Type B pancreatic cell (in vitro differentiated cells): ENCODE data around the gene GRIPAP1. TPM values are rescaled to one million over a fixed set of nuclear protein-coding genes. Genes with fewer than 3 reads are reported as not detected.

Experiments
- DNase-seq: peaks from one replicate; pipeline ENCODE4 v3.0.0; 2021; ENCODE audit warnings: mixed read lengths; ENCODE audit not compliant: unreplicated experiment; ENCODE audit errors: extremely low spot score
- H3K27ac Mint-ChIP-seq: 2 replicates; pipeline ENCODE4 v1.8.0; 2021; ENCODE audit warnings: mild to moderate bottlenecking, mixed read lengths
- H3K27me3 Mint-ChIP-seq: 2 replicates; pipeline ENCODE4 v1.8.0; 2021; ENCODE audit warnings: mixed read lengths
- H3K36me3 Mint-ChIP-seq: 2 replicates; pipeline ENCODE4 v1.8.0; 2021; ENCODE audit warnings: mixed read lengths
- H3K4me1 Mint-ChIP-seq: one replicate; pipeline ENCODE4 v1.8.0; 2021; ENCODE audit warnings: mixed read lengths; ENCODE audit not compliant: unreplicated experiment
- H3K4me3 Mint-ChIP-seq: 2 replicates; pipeline ENCODE4 v1.8.0; 2021; ENCODE audit warnings: mild to moderate bottlenecking, mixed read lengths
- H3K9me3 Mint-ChIP-seq: 2 replicates; pipeline ENCODE4 v1.8.0; 2021; ENCODE audit warnings: mixed read lengths
- CTCF ChIP-seq: fragments of 200-600 bp; sonication (generic); conservative IDR thresholded peaks from 2 replicates; pipeline ENCODE4 v1.5.0; 2021; ENCODE audit warnings: antibody characterized with exemption, mild to moderate bottlenecking
- total RNA-seq: library from RNA; stranded (reverse); gene quantifications from 2 replicates; pipeline ENCODE4 v1.2.1, GENCODE V29; 2021; ENCODE audit warnings: low replicate concordance

The GRIPAP1 gene
- total RNA-seq, 1 donor from 2014 or later = 43.3 TPM

GRCh38 chrX:48957477-48957826 is 44.6 kb downstream of the GRIPAP1 start, which contains the start of gene OTUD5:
Gene OTUD5 (minus strand): TSS chrX:48957607. CDS start chrX:48957570, 37 bp downstream.
- no peaks in the 10 kb centered on the region for H3K4me1 Mint-ChIP-seq
- DNase-seq = no peak
- no peak for TF ChIP-seq CTCF
- peak within 1 kb of the TSS; percentile 100 for H3K4me3 Mint-ChIP-seq
- H3K36me3 Mint-ChIP-seq = peaks cover 7% of the 10 kb centered on the region
- no peaks in the 10 kb centered on the region for H3K27me3 Mint-ChIP-seq
- peak within 1 kb of the TSS; percentile 100 for H3K27ac Mint-ChIP-seq
- H3K9me3 Mint-ChIP-seq = no peaks in the 10 kb centered on the region

GRCh38 chrX:48956728-48957414 is 45.2 kb downstream of the GRIPAP1 start:
- no peak for TF ChIP-seq CTCF
- H3K9me3 Mint-ChIP-seq = no peaks in the 10 kb centered on the region
- H3K27ac Mint-ChIP-seq = peak overlapping the region; percentile 88
- no peaks in the 10 kb centered on the region for H3K27me3 Mint-ChIP-seq
- no peak for DNase-seq
- H3K36me3 Mint-ChIP-seq = peaks cover 7% of the 10 kb centered on the region
- H3K4me3 Mint-ChIP-seq = peak overlapping the region; percentile 86
- no peaks in the 10 kb centered on the region for H3K4me1 Mint-ChIP-seq

DNA sequence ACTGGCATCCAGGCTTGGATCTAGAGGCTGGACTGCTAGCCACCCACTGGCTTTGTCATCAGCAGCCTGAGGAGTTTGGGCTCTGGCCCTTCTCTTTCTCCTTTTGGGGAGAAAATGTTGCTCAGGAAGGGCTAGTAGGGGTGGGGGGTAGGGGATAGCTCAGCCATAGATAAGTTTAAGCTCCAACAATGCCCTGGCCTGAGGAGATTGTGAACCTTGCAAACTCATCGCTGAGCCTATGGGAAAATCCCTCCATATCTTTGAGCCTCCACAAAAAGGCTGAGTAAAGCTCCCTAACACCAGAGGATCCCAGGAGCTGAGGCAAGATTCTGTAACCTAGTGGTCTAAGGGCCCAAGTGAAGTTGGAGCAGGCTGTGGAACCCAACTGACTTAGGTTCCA is 53.5 kb downstream of the GRIPAP1 start:
- H3K27ac Mint-ChIP-seq = no peak overlapping the region
- DNase-seq = no peak
- no peak overlapping the region for H3K4me3 Mint-ChIP-seq
- no peaks in the 10 kb centered on the region for H3K36me3 Mint-ChIP-seq
- H3K9me3 Mint-ChIP-seq = no peaks in the 10 kb centered on the region
- no peak for TF ChIP-seq CTCF
- H3K4me1 Mint-ChIP-seq = no peaks in the 10 kb centered on the region
- no peaks in the 10 kb centered on the region for H3K27me3 Mint-ChIP-seq

- H3K4me3 Mint-ChIP-seq = no peak overlapping the region
- no peaks in the 10 kb centered on the region for H3K9me3 Mint-ChIP-seq
- H3K27me3 Mint-ChIP-seq = no peaks in the 10 kb centered on the region
- TF ChIP-seq CTCF = peak; percentile 80
- peak overlapping the region; percentile 12 for H3K27ac Mint-ChIP-seq
- DNase-seq = no peak
- no peaks in the 10 kb centered on the region for H3K4me1 Mint-ChIP-seq
- H3K36me3 Mint-ChIP-seq = peaks cover 6% of the 10 kb centered on the region
Measured at GRCh38 chrX:48945517-48946348, 56.3 kb downstream of the GRIPAP1 start.

DNA sequence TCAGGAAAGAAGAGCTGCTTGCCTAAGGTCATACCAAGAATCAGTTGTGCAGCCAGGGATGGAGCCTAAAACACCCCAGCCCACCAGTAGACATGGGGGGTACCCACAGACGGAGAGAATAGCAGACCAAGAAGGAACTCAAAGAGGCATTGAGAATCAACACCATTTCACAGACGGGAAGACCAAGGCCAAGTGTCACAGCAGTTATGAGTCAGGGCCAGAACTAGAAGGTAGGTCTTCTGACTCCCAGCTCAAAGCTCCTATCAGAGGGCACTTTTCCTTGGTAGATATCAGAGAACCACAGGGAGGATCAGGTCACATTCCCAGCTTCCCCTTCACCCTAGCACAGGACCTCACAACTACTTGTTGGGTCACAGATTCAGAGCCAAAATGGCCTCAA is 59.2 kb downstream of the GRIPAP1 start:
- H3K27me3 Mint-ChIP-seq = no peaks in the 10 kb centered on the region
- H3K4me3 Mint-ChIP-seq = no peak overlapping the region
- no peaks in the 10 kb centered on the region for H3K4me1 Mint-ChIP-seq
- no peak overlapping the region for H3K27ac Mint-ChIP-seq
- TF ChIP-seq CTCF = no peak
- no peaks in the 10 kb centered on the region for H3K9me3 Mint-ChIP-seq
- no peak for DNase-seq
- peaks cover 6% of the 10 kb centered on the region for H3K36me3 Mint-ChIP-seq
